GM19395 (cell line): ENCODE measurements around the gene ALX1.

Experiments used
- ATAC-seq: cut with Tn5 transposase; IDR thresholded peaks from one replicate; pipeline ENCODE4 v1.9.1; 2021; ENCODE audit warnings: mild to moderate bottlenecking, moderate library complexity; ENCODE audit not compliant: unreplicated experiment

The ALX1 gene

DNA sequence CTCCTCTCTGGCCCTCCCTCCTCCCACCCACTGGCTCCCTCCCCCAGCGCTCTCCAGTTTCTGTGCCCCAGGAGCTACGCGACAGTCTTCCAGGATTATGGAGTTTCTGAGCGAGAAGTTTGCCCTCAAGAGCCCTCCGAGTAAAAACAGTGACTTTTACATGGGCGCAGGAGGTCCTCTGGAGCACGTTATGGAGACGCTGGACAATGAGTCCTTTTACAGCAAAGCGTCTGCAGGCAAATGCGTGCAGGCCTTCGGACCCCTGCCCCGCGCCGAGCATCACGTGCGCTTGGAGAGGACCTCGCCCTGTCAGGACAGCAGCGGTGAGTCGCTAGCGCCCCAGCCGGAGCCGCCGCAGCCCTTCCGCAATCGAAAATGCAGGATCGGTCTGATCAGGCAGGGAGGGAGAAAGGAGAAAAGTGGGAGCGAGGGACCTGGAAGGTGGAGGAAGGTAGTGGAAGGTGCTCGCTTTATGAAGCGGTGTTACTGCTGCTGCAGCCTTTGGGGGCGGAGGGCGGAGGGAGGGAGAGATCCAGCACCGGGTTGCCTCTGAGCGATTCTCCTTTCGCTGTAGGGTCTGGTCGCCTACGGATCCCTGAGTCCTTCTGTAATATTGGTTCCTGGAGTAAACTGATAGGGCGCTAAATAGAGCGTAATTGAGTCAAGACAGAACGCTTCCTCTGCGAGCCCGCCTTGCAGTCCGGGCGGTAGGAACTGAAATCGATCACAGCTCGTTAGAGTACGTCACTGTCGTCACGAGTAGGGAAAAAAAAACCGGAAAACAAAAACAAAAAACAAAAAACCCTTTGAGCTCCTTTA is at the start of gene ALX1:
Gene ALX1 (plus strand): TSS at position 56 of the 819 bp plus-strand sequence. CDS start 42 bp downstream, at position 98.
- ATAC-seq: peak; percentile 62

DNA sequence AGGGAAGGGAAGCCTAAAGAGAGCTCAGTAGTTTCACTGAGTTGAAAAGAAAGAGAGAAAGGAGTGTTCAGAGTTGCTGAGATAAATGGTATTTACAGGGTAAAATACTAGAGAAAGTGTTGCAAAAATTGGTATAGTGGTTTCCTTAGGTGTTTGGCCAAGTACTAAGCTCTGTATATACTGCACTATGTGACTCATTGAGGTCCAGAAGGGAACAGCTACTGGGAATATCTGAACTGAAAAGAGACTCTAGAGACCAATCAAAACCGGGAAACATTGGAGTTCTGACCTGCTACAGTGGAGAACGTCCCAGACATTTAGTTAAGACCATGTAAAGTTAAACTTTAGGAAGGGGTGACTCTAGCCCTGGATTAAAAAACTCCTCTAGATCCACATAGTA is 42.7 kb upstream of the ALX1 start:
- no peak for ATAC-seq

DNA sequence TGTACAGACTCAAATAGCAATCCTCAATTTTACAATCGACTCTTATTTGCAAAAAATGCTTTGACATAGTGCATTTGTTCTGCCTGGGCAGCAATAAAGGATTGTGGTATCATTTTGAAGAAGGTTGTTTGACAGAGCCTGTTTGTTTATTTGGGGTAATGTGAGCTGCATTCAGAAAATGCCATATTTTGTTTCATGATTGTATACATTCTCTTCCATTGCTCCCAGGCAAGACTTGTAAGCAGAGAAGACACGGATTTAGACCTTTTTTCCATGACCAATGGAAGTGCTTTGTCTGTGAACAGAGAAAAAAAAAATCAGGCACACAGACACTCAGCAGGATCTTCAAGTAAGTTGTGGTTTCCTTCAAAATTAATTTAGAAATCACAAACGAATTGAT is 35.5 kb upstream of the ALX1 start:
- ATAC-seq: no peak

DNA sequence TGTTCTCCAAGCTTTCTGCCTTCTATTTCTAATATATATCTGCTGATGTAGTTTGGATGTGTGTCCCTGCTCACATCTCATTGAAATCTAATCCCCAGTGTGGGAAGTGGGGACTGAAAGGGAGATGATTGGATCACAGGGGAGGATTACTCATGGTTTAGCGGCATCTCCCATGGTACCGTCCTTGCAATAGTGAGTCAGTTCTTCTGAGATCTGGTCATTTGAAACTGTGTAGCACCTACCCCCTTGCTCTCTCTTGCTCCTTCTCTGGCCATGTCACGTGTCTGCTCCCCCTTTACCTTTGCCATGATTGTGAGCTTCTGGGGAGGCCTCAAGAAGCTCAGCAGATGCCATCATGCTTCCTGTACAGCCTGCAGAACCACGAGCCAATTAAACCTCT is 26.2 kb upstream of the ALX1 start:
- ATAC-seq: no peak

DNA sequence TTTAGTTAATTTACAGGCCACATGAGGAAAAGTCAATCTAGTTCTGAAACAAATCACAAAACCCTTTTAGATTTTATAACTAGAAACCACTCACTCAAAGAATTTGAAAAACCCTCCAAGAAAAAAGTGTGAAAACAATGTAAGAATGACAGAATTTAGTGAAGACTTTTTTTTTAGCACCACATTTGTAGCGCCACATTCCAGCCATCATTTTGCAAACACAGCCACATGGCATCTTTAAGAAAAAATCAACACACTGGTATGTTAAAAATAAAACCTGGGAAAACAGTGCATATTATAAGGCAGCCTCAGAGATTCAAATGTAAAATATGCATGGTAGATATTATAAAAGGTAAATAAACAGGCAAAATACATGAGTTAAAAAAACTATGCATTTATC is 22.3 kb upstream of the ALX1 start:
- no peak for ATAC-seq

DNA sequence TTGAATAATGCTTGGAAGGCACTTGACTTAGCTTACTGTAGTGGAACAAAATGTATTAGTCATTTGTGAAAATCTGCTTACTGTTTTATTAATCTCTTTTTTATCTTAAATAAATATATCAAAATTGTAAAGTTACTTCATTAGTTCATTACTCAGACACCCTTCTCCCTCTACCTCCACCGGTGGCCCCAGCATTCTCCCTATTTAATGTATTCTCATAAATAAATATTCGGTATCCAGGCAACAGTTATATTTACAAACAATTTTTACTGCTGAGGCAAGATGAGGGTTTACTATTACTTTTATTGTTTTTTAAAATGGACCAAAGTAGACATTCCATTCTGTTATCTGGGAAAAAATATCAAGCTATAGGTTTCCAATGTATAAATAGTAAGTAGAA is 19.6 kb upstream of the ALX1 start:
- ATAC-seq: no peak

DNA sequence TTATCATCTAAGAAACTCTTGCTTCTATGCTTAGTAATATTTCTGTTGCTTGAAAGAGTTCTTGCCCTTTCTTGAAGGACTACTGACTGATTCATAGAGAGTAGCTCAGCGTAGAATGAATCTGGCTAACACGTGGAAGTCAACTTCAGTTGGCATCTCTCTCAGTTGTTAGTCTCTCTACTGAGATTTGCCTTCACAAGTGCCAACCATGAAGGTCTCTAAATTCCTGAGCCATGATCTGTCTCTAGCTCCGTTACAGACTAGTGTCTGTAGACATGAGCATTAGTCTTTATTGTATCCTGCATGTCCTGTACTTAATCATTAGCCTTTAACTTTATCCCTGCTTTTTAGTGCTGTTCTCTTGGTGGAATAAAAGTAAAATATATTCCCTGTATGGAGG is 19.1 kb upstream of the ALX1 start:
- no peak for ATAC-seq

DNA sequence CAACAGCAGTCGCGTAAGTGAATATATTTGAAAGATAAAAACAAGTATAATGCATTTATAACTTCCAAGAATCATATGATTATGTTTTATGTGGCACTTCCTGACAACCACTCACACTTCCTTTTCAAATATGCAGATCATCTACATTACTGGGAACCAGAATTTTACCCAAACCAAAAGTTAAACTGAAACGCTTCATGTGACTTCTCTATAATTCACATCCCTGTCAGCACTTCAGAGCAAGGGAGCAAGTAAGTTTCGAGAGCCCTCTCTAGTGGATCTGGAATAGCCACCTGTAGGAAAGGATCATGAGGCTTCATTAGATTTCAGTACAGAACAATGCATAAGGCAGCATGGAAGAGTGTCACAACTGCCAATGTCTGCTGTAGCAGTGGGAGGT is 13.7 kb upstream of the ALX1 start:
- ATAC-seq: no peak

DNA sequence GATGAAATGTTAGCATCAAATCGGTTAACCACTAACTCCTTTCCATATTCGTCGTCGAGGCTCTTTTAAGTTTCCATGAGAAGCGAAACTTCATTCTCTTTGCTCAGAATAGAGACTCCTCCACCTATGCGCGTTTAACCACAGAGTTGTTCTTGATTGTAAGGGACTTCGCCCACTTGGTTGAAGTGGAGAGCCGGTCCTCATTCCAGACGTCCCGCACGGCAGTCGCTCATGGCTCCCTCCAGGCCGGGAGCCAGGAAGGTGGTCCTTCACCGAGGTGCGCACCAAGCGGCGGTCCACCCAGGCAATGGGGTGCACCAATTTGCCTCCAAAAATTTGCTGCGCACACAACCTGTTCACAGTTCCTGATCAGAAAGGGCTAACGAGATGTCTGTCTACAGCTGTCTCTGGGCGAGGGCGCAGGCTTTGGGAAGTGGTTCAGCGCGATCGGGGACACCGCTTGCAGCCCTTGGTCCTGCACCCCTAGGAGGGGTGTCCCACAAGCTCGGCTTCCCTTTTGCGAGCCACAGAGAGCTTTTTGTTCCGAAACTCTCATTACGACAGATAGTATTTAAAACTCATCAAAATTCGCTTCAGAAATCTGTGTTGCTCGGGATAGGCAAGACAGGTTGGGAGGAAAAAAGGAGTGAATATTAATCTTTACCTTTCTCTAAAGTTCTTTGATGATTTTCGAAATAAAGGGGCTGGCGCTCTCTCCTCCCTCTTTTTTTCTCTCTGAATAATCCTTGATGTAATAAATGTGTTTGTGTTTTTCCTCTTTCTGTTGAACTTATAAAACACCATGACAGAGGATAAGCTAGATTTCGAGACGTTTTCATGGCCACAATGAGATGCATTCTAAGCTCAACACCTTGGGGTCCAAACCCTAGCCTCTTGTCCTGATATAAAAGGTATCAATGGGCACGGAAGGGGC is 6.4 kb upstream of the ALX1 start:
- ATAC-seq: peak; percentile 73

DNA sequence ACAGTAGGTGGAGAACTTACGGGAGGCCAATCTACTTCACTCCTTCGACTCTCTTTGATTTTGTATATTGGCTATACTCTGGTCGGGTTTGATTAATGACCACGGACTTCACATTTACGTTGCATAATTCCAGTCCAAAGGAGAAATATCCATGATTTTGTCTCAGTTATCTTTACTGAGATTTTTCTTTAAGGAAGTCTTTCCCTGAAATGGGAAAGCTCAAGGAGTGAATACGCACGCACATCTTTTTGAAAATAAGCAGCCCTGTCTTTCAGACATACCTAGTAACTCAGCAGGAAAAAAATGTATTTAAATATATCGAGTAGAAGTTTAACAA is 5.7 kb upstream of the ALX1 start:
- no peak for ATAC-seq

DNA sequence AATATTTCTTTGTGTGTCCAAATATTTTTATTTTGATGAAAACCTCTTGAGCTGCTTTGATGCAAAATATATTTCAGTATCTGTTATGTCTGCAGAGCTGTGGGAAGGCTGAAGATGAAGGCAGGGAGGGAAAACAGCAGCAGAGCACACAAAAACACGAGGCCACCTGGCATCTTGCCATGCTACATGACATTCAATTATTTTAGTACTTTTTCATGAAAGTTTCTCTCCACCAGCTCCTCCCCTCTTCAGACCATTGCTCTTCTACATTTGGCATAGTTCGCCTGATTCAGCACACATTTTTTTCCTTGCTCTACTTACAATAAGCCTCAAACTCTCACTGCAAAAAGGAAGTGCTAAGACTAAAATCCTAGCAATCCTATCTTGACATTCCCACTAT is 4.6 kb upstream of the ALX1 start:
- no peak for ATAC-seq

DNA sequence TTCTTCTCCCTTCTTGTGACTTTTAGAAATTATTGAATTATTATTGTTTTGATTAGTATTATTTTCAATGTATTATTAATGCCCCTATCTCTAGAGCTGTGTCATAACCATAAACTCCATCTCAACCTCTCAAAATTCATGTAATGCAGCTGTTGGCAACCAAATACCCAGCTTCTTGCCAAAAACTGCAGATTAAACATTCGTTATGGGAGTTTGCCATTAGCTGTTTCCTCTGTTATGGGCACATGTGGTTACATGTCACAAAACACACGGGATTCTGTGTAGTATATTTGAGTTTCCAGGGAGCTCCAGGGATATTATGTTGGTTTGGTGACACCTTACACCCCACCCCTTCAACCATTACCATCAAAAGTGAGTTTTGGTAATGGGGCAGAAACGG is 2.8 kb upstream of the ALX1 start:
- no peak for ATAC-seq

DNA sequence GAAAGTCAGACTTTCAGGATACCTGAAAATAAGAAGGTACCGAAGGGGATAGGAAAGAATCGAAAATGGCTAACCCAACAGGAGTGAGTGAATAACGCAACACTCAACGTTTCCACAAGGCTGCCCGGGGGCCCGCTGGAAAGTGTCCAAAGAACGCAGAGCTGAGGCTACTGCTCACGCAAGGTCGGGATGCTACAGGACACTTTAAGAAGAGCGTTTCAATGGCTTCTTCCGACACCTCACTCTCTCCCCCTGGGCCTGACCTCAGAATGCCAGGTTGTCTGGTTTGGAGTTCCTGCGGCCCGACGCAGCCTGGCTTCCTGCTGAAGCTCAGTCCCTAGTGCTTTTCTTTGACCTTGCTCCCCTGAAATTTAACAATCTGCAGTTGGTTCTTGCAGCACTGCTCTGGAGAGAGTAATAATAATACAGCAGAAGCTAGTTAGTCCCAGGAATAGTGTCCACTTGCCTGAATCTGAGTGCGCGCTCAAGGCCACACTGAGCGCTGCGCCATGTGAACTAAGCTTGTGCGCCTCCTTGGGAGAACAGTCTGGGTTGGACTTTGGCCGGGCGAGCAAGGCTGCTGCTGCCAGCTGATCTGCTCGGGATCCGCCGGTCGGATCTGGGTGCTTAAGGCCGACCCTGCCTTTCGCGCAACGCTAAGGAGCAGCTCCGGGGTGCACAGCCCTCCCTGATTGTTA is 2.0 kb upstream of the ALX1 start:
- ATAC-seq: no peak

DNA sequence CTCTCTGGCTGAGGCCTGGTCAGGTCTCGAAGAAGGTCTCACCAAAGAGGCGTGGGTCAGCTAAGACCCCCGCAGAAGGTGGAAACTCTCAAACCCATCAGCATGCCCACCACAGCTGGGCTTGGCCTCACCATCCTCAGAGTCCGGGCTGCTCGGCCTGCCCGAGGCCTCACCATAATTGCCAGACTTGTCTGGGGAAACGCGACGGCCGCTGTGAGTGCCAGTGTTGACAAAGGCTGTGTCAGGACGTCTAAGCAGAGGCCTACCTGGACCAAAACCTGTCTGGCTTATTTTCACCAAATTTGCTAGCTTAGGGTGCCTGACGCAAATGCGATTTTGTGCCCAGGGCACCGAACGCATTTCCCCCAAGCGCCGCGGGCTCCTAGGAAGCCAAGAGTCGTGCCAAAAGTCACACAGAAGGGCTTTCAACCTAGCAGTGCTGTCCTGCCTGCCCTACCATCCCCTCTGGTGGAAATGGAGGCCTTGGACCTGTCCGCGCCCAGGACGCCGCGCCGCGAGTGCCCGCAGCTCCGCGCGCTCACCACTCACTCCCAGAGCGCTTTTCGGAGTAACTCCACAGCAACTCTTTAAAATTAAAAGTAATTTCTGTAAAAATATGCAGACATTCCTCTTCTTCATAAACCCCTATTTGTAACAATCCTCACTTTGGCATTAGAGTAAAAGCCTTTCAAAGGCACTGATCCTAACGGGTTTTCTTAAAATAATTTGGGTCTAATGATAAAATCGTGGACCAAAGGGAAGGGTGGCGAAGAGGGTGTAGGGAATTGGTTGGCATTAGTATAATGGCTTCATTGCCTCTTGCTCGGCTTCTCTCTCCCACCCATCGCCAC is 1.2 kb upstream of the ALX1 start:
- no peak for ATAC-seq

DNA sequence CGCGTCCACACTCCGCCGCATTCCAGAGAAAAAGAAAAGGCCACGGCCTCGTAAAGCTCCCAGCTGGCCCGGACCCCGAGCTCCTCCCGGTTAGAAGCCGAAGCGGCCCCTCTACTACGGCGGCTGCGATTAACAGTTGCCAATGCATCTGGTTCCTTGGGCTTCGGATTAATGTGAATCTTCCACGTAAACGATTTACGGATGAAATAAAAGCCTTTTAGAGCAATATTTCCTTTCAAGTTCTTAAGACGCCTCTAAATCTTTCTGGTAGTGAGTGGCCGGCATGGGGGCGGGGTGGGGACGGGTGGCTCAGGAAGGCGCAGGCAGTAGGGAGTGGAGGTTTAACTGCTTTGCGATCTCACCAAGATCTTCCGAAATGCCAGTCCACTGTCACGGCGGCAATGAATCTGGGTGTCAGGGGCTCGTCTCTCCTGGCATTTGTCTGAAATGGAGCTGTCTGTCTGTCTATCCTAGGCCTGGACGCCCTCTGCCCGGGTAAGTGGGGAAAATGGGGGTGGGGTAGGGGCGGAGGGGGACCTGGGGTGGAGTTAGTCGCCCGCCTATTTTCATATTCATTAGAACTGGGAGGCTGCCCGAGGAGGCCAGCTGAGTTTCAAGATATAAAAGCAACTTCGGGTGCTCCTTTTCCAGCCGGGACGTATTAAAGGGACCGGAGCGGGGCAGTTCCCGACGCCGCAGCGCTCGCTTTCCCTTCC is 413 bp upstream of the ALX1 start:
- ATAC-seq: no peak

DNA sequence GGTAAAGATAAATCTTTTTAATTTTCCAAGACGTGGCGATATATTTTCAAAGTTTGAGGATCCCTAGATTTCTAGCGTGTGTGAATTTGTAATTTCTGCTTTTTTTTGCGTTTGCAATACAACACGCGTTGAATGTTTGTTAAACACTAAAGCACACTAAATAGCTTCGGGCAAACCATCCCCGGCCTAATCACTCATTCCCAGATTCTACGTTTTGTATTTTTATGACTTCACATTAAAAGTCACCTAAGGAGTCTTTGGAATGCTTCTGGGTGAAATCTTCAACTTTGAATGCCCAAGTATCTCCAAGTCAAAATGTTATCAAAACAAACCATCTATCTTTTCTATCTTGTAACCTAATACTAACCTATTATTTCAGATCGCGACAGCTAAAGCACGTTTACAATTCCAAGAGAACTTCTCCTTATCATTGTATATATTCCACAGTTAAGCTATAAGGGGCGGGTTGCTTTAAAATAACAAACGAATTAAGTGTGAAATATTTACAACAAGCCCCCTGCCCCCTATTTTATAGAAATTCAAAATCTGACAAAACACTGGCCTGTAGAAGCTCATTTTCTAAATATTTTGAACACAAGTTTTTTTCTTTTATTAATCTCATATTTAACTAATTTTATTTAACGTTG is 1.1 kb downstream of the ALX1 start:
- ATAC-seq: peak; percentile 1

DNA sequence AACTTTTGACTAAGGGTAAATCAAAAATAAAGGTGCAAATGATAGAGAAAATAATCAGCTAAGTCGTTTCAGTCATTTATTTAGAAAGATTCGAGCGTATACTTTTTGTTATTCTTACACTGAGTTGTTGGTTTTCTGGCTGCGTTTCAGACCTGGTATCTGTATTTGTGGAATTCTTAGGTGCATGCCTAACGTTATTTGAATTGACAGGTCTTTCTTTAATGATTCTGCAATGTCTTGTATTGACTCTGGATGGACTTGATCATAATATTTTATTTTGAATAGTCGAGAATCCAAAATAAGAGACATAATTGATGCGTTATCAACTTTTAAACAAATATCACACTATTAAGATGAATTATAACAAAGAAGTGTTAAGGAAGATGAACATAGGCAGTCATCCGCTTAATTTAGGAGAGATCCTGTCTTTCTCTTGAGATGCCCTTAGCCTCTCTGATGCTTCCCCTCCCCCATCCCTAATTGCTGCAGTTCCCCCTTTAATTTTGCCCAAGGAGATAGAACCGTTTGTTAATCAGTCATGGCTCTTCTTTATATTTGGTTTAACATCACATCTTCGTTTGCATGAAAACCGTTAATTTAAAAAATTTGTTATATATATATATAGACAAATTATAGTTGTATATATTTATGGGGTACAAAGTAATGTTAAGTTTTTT is 1.8 kb downstream of the ALX1 start:
- no peak for ATAC-seq

DNA sequence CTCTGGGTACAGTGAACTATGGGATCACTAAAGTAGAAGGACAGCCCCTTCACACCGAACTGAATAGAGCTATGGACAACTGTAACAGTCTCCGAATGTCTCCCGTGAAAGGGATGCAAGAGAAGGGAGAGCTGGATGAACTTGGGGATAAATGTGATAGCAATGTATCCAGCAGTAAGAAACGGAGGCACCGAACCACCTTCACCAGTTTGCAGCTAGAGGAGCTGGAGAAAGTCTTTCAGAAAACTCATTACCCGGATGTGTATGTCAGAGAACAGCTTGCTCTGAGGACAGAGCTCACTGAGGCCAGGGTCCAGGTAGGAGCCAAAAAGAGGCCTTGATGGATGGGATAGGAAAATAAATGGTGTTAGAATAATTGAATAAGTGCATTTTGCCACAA is 3.5 kb downstream of the ALX1 start:
- ATAC-seq: no peak

DNA sequence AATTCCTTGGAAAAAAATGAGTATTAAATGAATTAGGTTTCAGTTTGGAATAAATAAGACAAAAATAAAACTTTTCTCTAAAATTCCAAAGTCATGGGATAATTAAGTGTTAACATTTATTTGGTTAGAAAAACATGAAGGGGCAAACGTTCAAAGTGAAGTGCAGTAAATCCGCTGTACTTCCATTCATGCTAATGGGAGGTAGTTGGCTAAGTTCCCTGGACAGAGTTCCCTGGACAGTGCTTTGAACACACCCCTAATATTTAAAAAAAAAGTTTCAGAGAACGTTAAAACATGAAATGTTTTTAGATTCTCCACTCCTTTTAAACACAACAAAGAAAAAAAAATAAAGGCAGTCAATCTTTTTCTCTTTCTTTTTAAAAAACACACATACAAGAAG is 16.3 kb downstream of the ALX1 start:
- ATAC-seq: no peak
